Erythroblast (primary cell): ENCODE data around the gene ARHGAP45.

Experiments used
- DNase-seq, 2 experiments: peaks; one replicate each; lab custom pipeline; 2025; lab: John Stamatoyannopoulos, UW
- GATA1 ChIP-seq: IDR thresholded peaks from 2 replicates; pipeline ENCODE4 v1.6.1; 2011; ENCODE audit warnings: low read depth, mild to moderate bottlenecking, control low read depth, low read length, moderate library complexity
- POLR2A ChIP-seq: IDR thresholded peaks from 2 replicates; pipeline ENCODE4 v1.6.1; 2011; ENCODE audit warnings: mild to moderate bottlenecking, low read length

Gene ARHGAP45

GRCh38 chr19:1068009-1069001 lies 1.3 kb downstream of the ARHGAP45 start:
- no peak for DNase-seq
- TF ChIP-seq GATA1 = no peak
- no peak for TF ChIP-seq POLR2A

- no peak for DNase-seq
- TF ChIP-seq GATA1 (no peak), POLR2A (peak; percentile 24)
These were observed 2.2 kb downstream of the ARHGAP45 start for GRCh38 chr19:1069009-1069779.

- no peak for DNase-seq
- TF ChIP-seq POLR2A = no peak
- no peak for TF ChIP-seq GATA1
These were observed 3.6 kb downstream of the ARHGAP45 start for GRCh38 chr19:1070576-1070930.

GRCh38 chr19:1070931-1071791 lies 4.2 kb downstream of the ARHGAP45 start:
- TF ChIP-seq GATA1 (no peak), POLR2A (no peak)
- DNase-seq = no peak

- TF ChIP-seq POLR2A (no peak), GATA1 (no peak)
- DNase-seq = no peak
These were observed 5.5 kb downstream of the ARHGAP45 start for GRCh38 chr19:1072371-1073015.

- no peak for DNase-seq
These were observed 6.3 kb downstream of the ARHGAP45 start for GRCh38 chr19:1073063-1073955.

GRCh38 chr19:1073956-1074517 lies 7.1 kb downstream of the ARHGAP45 start:
- TF ChIP-seq POLR2A = no peak
- no peak for TF ChIP-seq GATA1
- DNase-seq = no peak

More at GRCh38 chr19:1073063-1073955, 6.3 kb downstream of the ARHGAP45 start:
- TF ChIP-seq POLR2A (no peak), GATA1 (no peak)

GRCh38 chr19:1074544-1075283 lies 7.7 kb downstream of the ARHGAP45 start:
- DNase-seq = peak in 1 of 2 experiments; percentile 58
- TF ChIP-seq GATA1 (no peak), POLR2A (no peak)

GRCh38 chr19:1076046-1076386 lies 9.0 kb downstream of the ARHGAP45 start:
- DNase-seq = no peak
- no peak for TF ChIP-seq POLR2A
- no peak for TF ChIP-seq GATA1

- DNase-seq = no peak
- TF ChIP-seq GATA1 (no peak), POLR2A (no peak)
These were observed 10.0 kb downstream of the ARHGAP45 start for GRCh38 chr19:1076951-1077350.

GRCh38 chr19:1079566-1080111 lies 12.7 kb downstream of the ARHGAP45 start:
- TF ChIP-seq GATA1 (no peak), POLR2A (no peak)
- DNase-seq = no peak
